Mucosa of descending colon (tissue), 3 donors: ENCODE measurements around the gene ANGPTL4. TPM values are rescaled to one million over a fixed set of nuclear protein-coding genes. Genes with fewer than 3 reads are reported as not detected.
"Not testable (repeated sequence)": the region's sequence is repeated elsewhere in the genome, so short reads cannot be mapped to it uniquely, and the experiment has no call there.

Source experiments
- ATAC-seq: fragments of 200-7000 bp; cut with Tn5 transposase; one replicate; pipeline ENCODE4 v1.9.1; 2020; ENCODE audit warnings: mild to moderate bottlenecking, moderate library complexity
- DNase-seq, 3 donors: peaks; one replicate each; pipeline ENCODE4 v3.0.0-alpha.2; 2020
- H3K36me3 ChIP-seq: fragments of 200-600 bp; one replicate; pipeline ENCODE4 v1.8.0; 2021; ENCODE audit warnings: low read depth, mild to moderate bottlenecking
- H3K4me1 ChIP-seq: fragments of 200-600 bp; one replicate; pipeline ENCODE4 v1.8.0; 2021; ENCODE audit warnings: low read depth, mild to moderate bottlenecking
- H3K4me3 ChIP-seq: fragments of 200-600 bp; one replicate; pipeline ENCODE4 v1.8.0; 2021; ENCODE audit warnings: mild to moderate bottlenecking
- H3K9me3 ChIP-seq: fragments of 200-600 bp; one replicate; pipeline ENCODE4 v1.8.0; 2021; ENCODE audit warnings: mild to moderate bottlenecking
- CTCF ChIP-seq: fragments of 200-600 bp; IDR thresholded peaks from one replicate; pipeline ENCODE4 v1.8.0; 2022; ENCODE audit warnings: antibody characterized with exemption, mild to moderate bottlenecking
- intact Hi-C, 2 donors: fragments of 100-400 bp; cut with DNase I in 1 of 2; cut with micrococcal nuclease in 1 of 2; formaldehyde crosslinking; loops; one replicate each; pipeline versions ENCODE4 v1.11.0 to v1.11.1; 2022; cut with DNase I, micrococcal nuclease
- long read RNA-seq, 2 donors: library from polyadenylated mRNA; unstranded; transcript quantifications; one replicate each; pipeline ENCODE4 v2.0.0, GENCODE V29; 2019 to 2021
- total RNA-seq, 3 donors: library from RNA; stranded (reverse); fragmentation: NEBNext Ultra II Directional in 2 of 3; extraction: Animal tissue kit (Norgen Biotek cat#: 25700) in 2 of 3; gene quantifications; one replicate each; pipeline versions ENCODE4 v1.2.1 to v1.2.4, GENCODE V29; 2021 to 2023
- donor health status: DM: no; HTN: no; CAD: no; lungs with moderate emphysema.
- donor health status: DM: no; HTN: no; CAD: no.
- donor health status: DM: no; HTN: yes; CAD: no.

Gene ANGPTL4, protein sequence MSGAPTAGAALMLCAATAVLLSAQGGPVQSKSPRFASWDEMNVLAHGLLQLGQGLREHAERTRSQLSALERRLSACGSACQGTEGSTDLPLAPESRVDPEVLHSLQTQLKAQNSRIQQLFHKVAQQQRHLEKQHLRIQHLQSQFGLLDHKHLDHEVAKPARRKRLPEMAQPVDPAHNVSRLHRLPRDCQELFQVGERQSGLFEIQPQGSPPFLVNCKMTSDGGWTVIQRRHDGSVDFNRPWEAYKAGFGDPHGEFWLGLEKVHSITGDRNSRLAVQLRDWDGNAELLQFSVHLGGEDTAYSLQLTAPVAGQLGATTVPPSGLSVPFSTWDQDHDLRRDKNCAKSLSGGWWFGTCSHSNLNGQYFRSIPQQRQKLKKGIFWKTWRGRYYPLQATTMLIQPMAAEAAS
- 1 to 10 TPM; 2.8 to 9.5 (median 2.9) TPM for total RNA-seq
- long read RNA-seq, donor 1, transcript ANGPTL4-201 (7 exons, 1,879 nt), result major isoform, 12 of 22 reads
- long read RNA-seq, donor 1, partial matches to known transcripts, result 3 of 22 reads
- long read RNA-seq, donor 1, other reads (novel, unspliced or antisense), result 6 of 22 reads
- long read RNA-seq, donor 2, partial matches to known transcripts, result 1 of 2 reads
- long read RNA-seq, donor 2, other reads (novel, unspliced or antisense), result 0 of 2 reads

- Histone ChIP-seq H3K9me3 (no peaks in the 10 kb centered on the region), H3K36me3 (no peaks in the 10 kb centered on the region), H3K4me3 (no peak within 1 kb of the TSS), H3K4me1 (peaks cover 20% of the 10 kb centered on the region)
- no peak for TF ChIP-seq CTCF
- intact Hi-C loops, result no loop called here
- DNase-seq (peak; percentile 59 to 79 (median 75)), ATAC-seq (peak; percentile 78)
Observed at GRCh38 chr19:8363803-8364771, at the start of gene ANGPTL4. Gene ANGPTL4 (plus strand): TSS chr19:8364155. CDS start chr19:8364322, 167 bp downstream.

GRCh38 chr19:8314981-8315640, 48.8 kb upstream of the ANGPTL4 start:
- H3K9me3 ChIP-seq, H3K36me3 ChIP-seq, H3K4me3 ChIP-seq, intact Hi-C loops, ATAC-seq: not testable (repeated sequence)
- H3K4me1 ChIP-seq, result peaks cover 11% of the 10 kb centered on the region
- DNase-seq, result peak in 1 of 3 donors; percentile 4

GRCh38 chr19:8316351-8317125, 47.4 kb upstream of the ANGPTL4 start:
- intact Hi-C loops, result no loop called here
- ATAC-seq (no peak), DNase-seq (peak in 1 of 3 donors; percentile 21)
- Histone ChIP-seq H3K36me3 (no peaks in the 10 kb centered on the region), H3K4me1 (peaks cover 14% of the 10 kb centered on the region), H3K4me3 (no peak overlapping the region), H3K9me3 (no peaks in the 10 kb centered on the region)
- no peak for TF ChIP-seq CTCF

- H3K4me1 ChIP-seq, result peaks cover 20% of the 10 kb centered on the region
- H3K9me3 ChIP-seq, ATAC-seq, intact Hi-C loops, DNase-seq, H3K4me3 ChIP-seq, H3K36me3 ChIP-seq: not testable (repeated sequence)
Observed at GRCh38 chr19:8318835-8319234, 45.1 kb upstream of the ANGPTL4 start.

- H3K36me3 ChIP-seq, result no peaks in the 10 kb centered on the region
- H3K4me3 ChIP-seq, result no peak overlapping the region
- no peaks in the 10 kb centered on the region for H3K9me3 ChIP-seq
- TF ChIP-seq CTCF, result no peak
- H3K4me1 ChIP-seq, result peaks cover 20% of the 10 kb centered on the region
- ATAC-seq (no peak), DNase-seq (no peak)
- intact Hi-C loops, result no loop called here
Observed at GRCh38 chr19:8319807-8320520, 44.0 kb upstream of the ANGPTL4 start.
